GF-D8 (cell line): Measurements from ENCODE around the gene LRRC9.
"Not testable (repeated sequence)": the region's sequence is repeated elsewhere in the genome, so short reads cannot be mapped to it uniquely, and the experiment has no call there.

ENCODE experiments used
- DNase-seq: peaks from one replicate; lab custom pipeline; 2025; lab: John Stamatoyannopoulos, UW

LRRC9 gene

GRCh38 chr14:60064491-60065072, 144.6 kb downstream of the LRRC9 start:
- DNase-seq: no peak

GRCh38 chr14:60067882-60068281, 147.9 kb downstream of the LRRC9 start:
- no peak for DNase-seq

- no peak for DNase-seq
These were observed 159.8 kb downstream of the LRRC9 start for GRCh38 chr14:60079723-60080122.

GRCh38 chr14:60085085-60085484, 165.1 kb downstream of the LRRC9 start:
- no peak for DNase-seq

GRCh38 chr14:60085693-60086092, 165.7 kb downstream of the LRRC9 start:
- no peak for DNase-seq

- DNase-seq: no peak
These were observed 167.7 kb downstream of the LRRC9 start for GRCh38 chr14:60087668-60088067.

- no peak for DNase-seq
These were observed 169.3 kb downstream of the LRRC9 start for GRCh38 chr14:60089221-60089620.

- DNase-seq: peak; percentile 42
These were observed 171.0 kb downstream of the LRRC9 start for GRCh38 chr14:60090864-60091519.

- DNase-seq: peak; percentile 93
These were observed 171.9 kb downstream of the LRRC9 start, which contains the start of gene PCNX4 for GRCh38 chr14:60091550-60092525. Gene PCNX4, plus strand, starts transcription at chr14:60091923. Its CDS starts 15,716 bp downstream, at chr14:60107639.

- DNase-seq: no peak
These were observed 172.6 kb downstream of the LRRC9 start for GRCh38 chr14:60092526-60092920.

GRCh38 chr14:60093080-60093479, 173.1 kb downstream of the LRRC9 start:
- DNase-seq: no peak

- peak; percentile 23 for DNase-seq
These were observed 173.7 kb downstream of the LRRC9 start for GRCh38 chr14:60093606-60094005.

- no peak for DNase-seq
These were observed 174.5 kb downstream of the LRRC9 start for GRCh38 chr14:60094306-60094897.

- no peak for DNase-seq
These were observed 175.3 kb downstream of the LRRC9 start for GRCh38 chr14:60095231-60095630.

- DNase-seq: no peak
These were observed 176.0 kb downstream of the LRRC9 start for GRCh38 chr14:60095781-60096450.

GRCh38 chr14:60097974-60098373, 178.0 kb downstream of the LRRC9 start:
- no peak for DNase-seq

- not testable (repeated sequence) for DNase-seq
These were observed 179.9 kb downstream of the LRRC9 start for GRCh38 chr14:60099855-60100254.

- DNase-seq: no peak
These were observed 181.8 kb downstream of the LRRC9 start for GRCh38 chr14:60101786-60102185.

GRCh38 chr14:60102389-60102788, 182.4 kb downstream of the LRRC9 start:
- DNase-seq: no peak

GRCh38 chr14:60106339-60106738, 186.4 kb downstream of the LRRC9 start:
- DNase-seq: no peak

- DNase-seq: no peak
These were observed 187.5 kb downstream of the LRRC9 start for GRCh38 chr14:60107477-60107876.

- no peak for DNase-seq
These were observed 191.8 kb downstream of the LRRC9 start for GRCh38 chr14:60111732-60112131.
